ENCODE data around the gene PACRG.

DNA sequence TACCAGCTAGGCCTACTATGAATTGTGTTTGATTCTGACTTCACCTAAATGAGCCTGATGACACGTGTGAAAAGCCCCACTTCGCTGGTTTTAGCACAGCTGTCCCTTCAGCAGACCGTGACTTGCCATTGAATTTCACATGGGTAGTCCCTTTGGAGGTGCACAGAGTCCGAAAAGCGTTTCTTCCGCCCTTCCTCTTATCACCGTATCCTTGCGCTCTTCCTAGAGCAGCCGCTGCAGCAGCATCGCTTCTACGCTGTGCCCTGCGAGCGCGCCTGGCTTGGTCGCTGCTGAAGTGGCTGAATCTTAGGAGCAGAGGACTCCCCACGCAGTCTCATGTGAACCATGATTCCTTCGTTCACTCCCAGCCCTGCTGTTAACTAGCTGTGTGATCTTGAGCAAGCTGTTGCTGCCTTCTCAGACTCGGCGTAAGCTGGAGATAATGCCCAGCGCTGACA, 127.0 kb downstream of the PACRG start:
- no peak for TF ChIP-seq SREBF2 (IDR thresholded peaks at IDR 0.05; ENCODE audit: low read length)
- TF ChIP-seq, protein P1, sequence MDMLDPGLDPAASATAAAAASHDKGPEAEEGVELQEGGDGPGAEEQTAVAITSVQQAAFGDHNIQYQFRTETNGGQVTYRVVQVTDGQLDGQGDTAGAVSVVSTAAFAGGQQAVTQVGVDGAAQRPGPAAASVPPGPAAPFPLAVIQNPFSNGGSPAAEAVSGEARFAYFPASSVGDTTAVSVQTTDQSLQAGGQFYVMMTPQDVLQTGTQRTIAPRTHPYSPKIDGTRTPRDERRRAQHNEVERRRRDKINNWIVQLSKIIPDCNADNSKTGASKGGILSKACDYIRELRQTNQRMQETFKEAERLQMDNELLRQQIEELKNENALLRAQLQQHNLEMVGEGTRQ (IDR thresholded peaks at IDR 0.05; ENCODE audit: borderline replicate concordance, low read depth, low read length): no peak
- no peak for TF ChIP-seq SIN3A (IDR thresholded peaks at IDR 0.05; ENCODE audit: low read depth, low read length)
- no peak for TF ChIP-seq RFX5 (IDR thresholded peaks at IDR 0.05; ENCODE audit: low read depth, low read length)
- TF ChIP-seq CREB1 (IDR thresholded peaks at IDR 0.05; ENCODE audit: low read depth): no peak
- TF ChIP-seq, protein P2, sequence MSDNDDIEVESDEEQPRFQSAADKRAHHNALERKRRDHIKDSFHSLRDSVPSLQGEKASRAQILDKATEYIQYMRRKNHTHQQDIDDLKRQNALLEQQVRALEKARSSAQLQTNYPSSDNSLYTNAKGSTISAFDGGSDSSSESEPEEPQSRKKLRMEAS (IDR thresholded peaks at IDR 0.05; ENCODE audit: low read depth, low read length): no peak
- TF ChIP-seq RAD21 (IDR thresholded peaks at IDR 0.05; ENCODE audit: insufficient read depth, low read depth, low read length): no peak
- TF ChIP-seq BACH1 (IDR thresholded peaks at IDR 0.05; ENCODE audit: borderline replicate concordance): no peak
- TF ChIP-seq HCFC1 (IDR thresholded peaks at IDR 0.05; ENCODE audit: low read length): no peak
- TF ChIP-seq SP1 (IDR thresholded peaks at IDR 0.05; ENCODE audit: low read depth, low read length): no peak
- no peak for TF ChIP-seq TBL1XR1 (IDR thresholded peaks at IDR 0.05; ENCODE audit: low read depth, low read length)
- TF ChIP-seq, protein P3, sequence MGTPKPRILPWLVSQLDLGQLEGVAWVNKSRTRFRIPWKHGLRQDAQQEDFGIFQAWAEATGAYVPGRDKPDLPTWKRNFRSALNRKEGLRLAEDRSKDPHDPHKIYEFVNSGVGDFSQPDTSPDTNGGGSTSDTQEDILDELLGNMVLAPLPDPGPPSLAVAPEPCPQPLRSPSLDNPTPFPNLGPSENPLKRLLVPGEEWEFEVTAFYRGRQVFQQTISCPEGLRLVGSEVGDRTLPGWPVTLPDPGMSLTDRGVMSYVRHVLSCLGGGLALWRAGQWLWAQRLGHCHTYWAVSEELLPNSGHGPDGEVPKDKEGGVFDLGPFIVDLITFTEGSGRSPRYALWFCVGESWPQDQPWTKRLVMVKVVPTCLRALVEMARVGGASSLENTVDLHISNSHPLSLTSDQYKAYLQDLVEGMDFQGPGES (IDR thresholded peaks at IDR 0.05): no peak
- TF ChIP-seq KLF5 (IDR thresholded peaks at IDR 0.05; ENCODE audit: partially characterized antibody): no peak
- TF ChIP-seq, protein P4, sequence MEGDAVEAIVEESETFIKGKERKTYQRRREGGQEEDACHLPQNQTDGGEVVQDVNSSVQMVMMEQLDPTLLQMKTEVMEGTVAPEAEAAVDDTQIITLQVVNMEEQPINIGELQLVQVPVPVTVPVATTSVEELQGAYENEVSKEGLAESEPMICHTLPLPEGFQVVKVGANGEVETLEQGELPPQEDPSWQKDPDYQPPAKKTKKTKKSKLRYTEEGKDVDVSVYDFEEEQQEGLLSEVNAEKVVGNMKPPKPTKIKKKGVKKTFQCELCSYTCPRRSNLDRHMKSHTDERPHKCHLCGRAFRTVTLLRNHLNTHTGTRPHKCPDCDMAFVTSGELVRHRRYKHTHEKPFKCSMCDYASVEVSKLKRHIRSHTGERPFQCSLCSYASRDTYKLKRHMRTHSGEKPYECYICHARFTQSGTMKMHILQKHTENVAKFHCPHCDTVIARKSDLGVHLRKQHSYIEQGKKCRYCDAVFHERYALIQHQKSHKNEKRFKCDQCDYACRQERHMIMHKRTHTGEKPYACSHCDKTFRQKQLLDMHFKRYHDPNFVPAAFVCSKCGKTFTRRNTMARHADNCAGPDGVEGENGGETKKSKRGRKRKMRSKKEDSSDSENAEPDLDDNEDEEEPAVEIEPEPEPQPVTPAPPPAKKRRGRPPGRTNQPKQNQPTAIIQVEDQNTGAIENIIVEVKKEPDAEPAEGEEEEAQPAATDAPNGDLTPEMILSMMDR (IDR thresholded peaks at IDR 0.05 in 2 of 3, conservative IDR thresholded peaks at IDR 0.05 in 1 of 3; ENCODE audit: control insufficient read depth in 2 of 3, extremely low read depth in 1 of 3, insufficient read depth in 1 of 3, low read depth in 3 of 3, low read length in 3 of 3): no peak
